Tibial nerve (tissue), 4 donors: Measurements from ENCODE around the gene NTRK3. TPM values are rescaled to one million over a fixed set of nuclear protein-coding genes. Genes with fewer than 3 reads are reported as not detected.

Source experiments
- DNase-seq, 2 donors: peaks; one replicate each; pipeline ENCODE4 v3.0.0-alpha.2; 2019; ENCODE audit warnings: low spot score in 2 of 2
- H3K27ac ChIP-seq, 4 donors: fragments of 200-600 bp; sonication (generic) in 3 of 4; one replicate each; pipeline ENCODE4 v1.5.1; 2017 to 2019; ENCODE audit warnings: mild to moderate bottlenecking in 1 of 4
- H3K27me3 ChIP-seq, 2 donors: fragments of 200-600 bp; sonication (generic) in 1 of 2; one replicate each; pipeline versions ENCODE4 v1.5.1 to v1.6.0; 2017 to 2019
- H3K36me3 ChIP-seq, 3 donors: fragments of 200-600 bp; sonication (generic); one replicate each; pipeline ENCODE4 v1.5.1; 2018 to 2019
- H3K4me1 ChIP-seq, 4 donors: fragments of 200-600 bp; sonication (generic) in 3 of 4; one replicate each; pipeline ENCODE4 v1.5.1; 2017 to 2019
- H3K4me3 ChIP-seq, 4 donors: fragments of 200-600 bp; sonication (generic) in 3 of 4; one replicate each; pipeline ENCODE4 v1.5.1; 2017 to 2019; ENCODE audit warnings: mild to moderate bottlenecking in 1 of 4, moderate library complexity in 1 of 4
- H3K9me3 ChIP-seq, 4 donors: fragments of 200-600 bp; sonication (generic) in 3 of 4; one replicate each; pipeline ENCODE4 v1.5.1; 2017 to 2019
- EP300 ChIP-seq, 2 donors: sonication (generic); formaldehyde crosslinking; IDR thresholded peaks; one replicate each; pipeline ENCODE4 v1.6.1; 2017; ENCODE audit warnings: antibody characterized with exemption in 2 of 2, mild to moderate bottlenecking in 1 of 2
- POLR2A ChIP-seq, 2 donors: fragments of 450-650 bp; IDR thresholded peaks; one replicate each; pipeline ENCODE4 v1.6.1; 2017; ENCODE audit warnings: antibody characterized with exemption in 2 of 2, mild to moderate bottlenecking in 2 of 2, moderate library complexity in 2 of 2
- WGBS, 2 donors: methylation state at CpG; one replicate each; pipeline ENCODE4 v1.1.5; 2018; 5-methylcytosine and 5-hydroxymethylcytosine counted together
- total RNA-seq, 4 donors: library from RNA; depleted of rRNA; stranded (reverse); fragments of >200 nt; gene quantifications; one replicate each; pipeline ENCODE4 v1.1.0, GENCODE V29; 2016
- TF ChIP-seq, protein P1 (sequence below), 5 experiments: fragments of 200-600 bp in 3 of 5; fragments of 450-650 bp in 2 of 5; sonication (generic) in 3 of 5; IDR thresholded peaks; one replicate each; pipeline ENCODE4 v1.5.1; 2016 to 2019; ENCODE audit warnings: antibody characterized with exemption in 5 of 5, mild to moderate bottlenecking in 3 of 5, moderate library complexity in 2 of 5

Gene NTRK3
- total RNA-seq, 4 donors from 2014 or later: 53.4 to 85.9 (median 83.6) TPM

DNA sequence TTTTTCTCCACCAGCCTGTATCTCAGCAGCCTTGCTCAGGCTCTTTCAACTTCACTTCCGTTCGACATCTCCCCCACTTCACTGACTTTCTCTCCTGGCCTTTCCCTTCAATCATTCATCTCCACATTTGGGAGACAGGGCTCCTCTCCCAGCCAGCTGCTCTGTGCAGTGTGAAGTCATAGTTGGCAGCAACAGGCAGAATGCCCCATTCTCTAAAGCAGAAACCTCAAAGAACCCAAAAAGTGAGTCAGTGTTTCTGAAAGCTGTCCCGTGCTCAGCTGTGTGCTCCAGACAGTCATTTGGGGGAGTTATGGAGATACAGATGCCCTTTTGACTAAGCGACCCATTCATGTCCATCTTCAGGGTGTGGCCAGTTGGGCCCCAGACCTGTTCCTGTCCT lies 54.3 kb downstream of the NTRK3 start:
- peaks cover 0 to under 1% (median 0%) of the 10 kb centered on the region in 4 donors for H3K9me3 ChIP-seq
- H3K27ac ChIP-seq: no peak overlapping the region
- peaks cover 0 to 10% (median 0%) of the 10 kb centered on the region in 3 donors for H3K36me3 ChIP-seq
- no peak overlapping the region for H3K4me3 ChIP-seq
- TF ChIP-seq, protein P1, sequence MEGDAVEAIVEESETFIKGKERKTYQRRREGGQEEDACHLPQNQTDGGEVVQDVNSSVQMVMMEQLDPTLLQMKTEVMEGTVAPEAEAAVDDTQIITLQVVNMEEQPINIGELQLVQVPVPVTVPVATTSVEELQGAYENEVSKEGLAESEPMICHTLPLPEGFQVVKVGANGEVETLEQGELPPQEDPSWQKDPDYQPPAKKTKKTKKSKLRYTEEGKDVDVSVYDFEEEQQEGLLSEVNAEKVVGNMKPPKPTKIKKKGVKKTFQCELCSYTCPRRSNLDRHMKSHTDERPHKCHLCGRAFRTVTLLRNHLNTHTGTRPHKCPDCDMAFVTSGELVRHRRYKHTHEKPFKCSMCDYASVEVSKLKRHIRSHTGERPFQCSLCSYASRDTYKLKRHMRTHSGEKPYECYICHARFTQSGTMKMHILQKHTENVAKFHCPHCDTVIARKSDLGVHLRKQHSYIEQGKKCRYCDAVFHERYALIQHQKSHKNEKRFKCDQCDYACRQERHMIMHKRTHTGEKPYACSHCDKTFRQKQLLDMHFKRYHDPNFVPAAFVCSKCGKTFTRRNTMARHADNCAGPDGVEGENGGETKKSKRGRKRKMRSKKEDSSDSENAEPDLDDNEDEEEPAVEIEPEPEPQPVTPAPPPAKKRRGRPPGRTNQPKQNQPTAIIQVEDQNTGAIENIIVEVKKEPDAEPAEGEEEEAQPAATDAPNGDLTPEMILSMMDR (IDR thresholded peaks at IDR 0.05): no peak
- no peak for TF ChIP-seq POLR2A (IDR thresholded peaks at IDR 0.05)
- no peak for TF ChIP-seq EP300 (IDR thresholded peaks at IDR 0.05)
- H3K4me1 ChIP-seq: no peaks in the 10 kb centered on the region
- no peaks in the 10 kb centered on the region for H3K27me3 ChIP-seq
- DNase-seq: no peak
- 40 to 44% methylated on average over 3 to 4 of the region's 4 CpGs for WGBS, 2 donors

- Histone ChIP-seq H3K27me3 (no peaks in the 10 kb centered on the region), H3K9me3 (peaks cover 0 to 3% (median 0%) of the 10 kb centered on the region in 4 donors), H3K27ac (no peak overlapping the region), H3K4me3 (no peak overlapping the region), H3K36me3 (peaks cover 0 to 4% (median 0%) of the 10 kb centered on the region in 3 donors), H3K4me1 (no peaks in the 10 kb centered on the region)
- 85 to 89% methylated on average over 3 of the region's 3 CpGs for WGBS, 2 donors
- TF ChIP-seq POLR2A (IDR thresholded peaks at IDR 0.05) (no peak), EP300 (IDR thresholded peaks at IDR 0.05) (no peak)
- TF ChIP-seq, protein P1 (IDR thresholded peaks at IDR 0.05): no peak
- DNase-seq: no peak
Measured at GRCh38 chr15:88201207-88201606, 55.3 kb downstream of the NTRK3 start.

DNA sequence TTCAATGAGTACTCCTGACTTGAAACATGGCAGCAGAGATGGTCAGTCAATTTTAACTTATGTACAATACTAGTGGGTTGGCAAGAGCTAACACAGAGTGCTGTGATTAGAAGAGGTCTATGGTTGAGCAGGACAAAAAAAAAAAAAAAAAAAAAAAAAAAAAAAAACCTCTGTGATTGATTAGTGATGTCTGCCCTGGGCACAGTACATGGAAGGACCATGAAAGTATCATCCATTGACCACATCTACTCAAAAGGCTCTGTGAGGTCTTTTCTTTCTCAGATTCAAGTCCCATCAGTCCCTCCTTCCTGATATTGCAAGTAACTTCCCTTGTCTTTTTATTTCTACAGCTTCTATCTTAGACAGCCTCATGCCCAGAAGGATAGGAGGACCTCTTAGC lies 59.6 kb downstream of the NTRK3 start:
- no peak for DNase-seq
- Histone ChIP-seq H3K27ac (no peak overlapping the region), H3K36me3 (peaks cover 0 to 4% (median 0%) of the 10 kb centered on the region in 3 donors), H3K4me1 (peaks cover 0 to 6% (median 0%) of the 10 kb centered on the region in 4 donors), H3K4me3 (no peak overlapping the region), H3K9me3 (peaks cover 0 to 3% (median 0%) of the 10 kb centered on the region in 4 donors), H3K27me3 (no peaks in the 10 kb centered on the region)
- TF ChIP-seq POLR2A (IDR thresholded peaks at IDR 0.05) (no peak), EP300 (IDR thresholded peaks at IDR 0.05) (no peak)
- TF ChIP-seq, protein P1 (IDR thresholded peaks at IDR 0.05): no peak

DNA sequence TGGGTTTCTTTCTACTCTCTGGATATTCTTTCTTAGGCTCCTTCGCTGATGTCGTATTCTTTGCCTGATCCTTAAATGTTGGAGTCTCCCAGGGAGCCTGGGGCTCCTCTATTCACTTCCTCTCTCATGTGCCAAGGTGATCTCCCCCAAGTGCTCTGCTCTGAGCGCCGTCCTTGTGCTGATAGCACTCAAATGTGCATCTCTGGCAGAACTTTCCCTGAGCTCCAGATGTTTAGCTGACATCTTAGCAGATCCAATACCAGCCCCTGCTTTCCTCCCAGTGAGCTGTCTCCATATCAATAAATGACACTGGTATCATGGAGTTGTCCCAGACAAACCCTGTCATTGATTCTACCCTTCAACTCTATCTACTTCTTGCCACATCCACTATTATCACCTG lies 62.4 kb downstream of the NTRK3 start:
- 87 to 89% methylated on average over 4 of the region's 4 CpGs for WGBS, 2 donors
- Histone ChIP-seq H3K4me1 (peaks cover 0 to 8% (median 0%) of the 10 kb centered on the region in 4 donors), H3K36me3 (peaks cover 0 to 4% (median 0%) of the 10 kb centered on the region in 3 donors), H3K27ac (no peak overlapping the region), H3K27me3 (no peaks in the 10 kb centered on the region), H3K4me3 (no peak overlapping the region), H3K9me3 (peaks cover 0 to 3% (median 0%) of the 10 kb centered on the region in 4 donors)
- no peak for DNase-seq
- no peak for TF ChIP-seq POLR2A (IDR thresholded peaks at IDR 0.05)
- TF ChIP-seq, protein P1 (IDR thresholded peaks at IDR 0.05): no peak
- TF ChIP-seq EP300 (IDR thresholded peaks at IDR 0.05): no peak

DNA sequence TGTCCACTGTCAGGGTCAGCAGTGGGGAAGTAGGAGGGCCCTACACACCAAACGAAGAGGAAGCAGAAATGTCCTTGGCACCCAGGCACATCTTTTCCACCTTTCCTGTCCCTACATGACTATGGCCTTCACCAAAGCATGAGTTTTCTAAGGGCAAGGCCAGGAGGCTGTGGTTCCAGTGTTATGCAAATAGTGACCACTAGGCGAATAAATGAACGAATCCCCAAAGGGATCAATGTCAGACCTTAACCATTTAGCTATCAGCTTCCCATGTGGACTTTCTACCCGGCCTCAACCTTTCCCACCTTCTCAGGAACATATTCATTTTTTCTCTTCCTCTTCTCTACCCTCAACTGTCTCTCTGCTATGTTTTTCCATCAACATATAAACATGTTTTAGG lies 63.1 kb downstream of the NTRK3 start:
- no peak for DNase-seq

More for the DNA sequence above, 63.1 kb downstream of the NTRK3 start:
- Histone ChIP-seq H3K36me3 (peaks cover 0 to 4% (median 0%) of the 10 kb centered on the region in 3 donors), H3K4me3 (no peak overlapping the region), H3K4me1 (peaks cover 0 to 13% (median 0%) of the 10 kb centered on the region in 4 donors), H3K9me3 (peaks cover 0 to 3% (median 0%) of the 10 kb centered on the region in 4 donors), H3K27me3 (no peaks in the 10 kb centered on the region), H3K27ac (no peak overlapping the region)
- 72 to 83% methylated on average over 4 of the region's 4 CpGs for WGBS, 2 donors
- TF ChIP-seq EP300 (IDR thresholded peaks at IDR 0.05) (no peak), POLR2A (IDR thresholded peaks at IDR 0.05) (no peak)
- TF ChIP-seq, protein P1 (IDR thresholded peaks at IDR 0.05): no peak
